ENCODE results near the gene FAM200C.
"Not testable (repeated sequence)": the region's sequence is repeated elsewhere in the genome, so short reads cannot be mapped to it uniquely, and the experiment has no call there.

FAM200C gene

GRCh38 chr5:160399402-160400353, at the start of gene FAM200C:
Gene FAM200C, minus strand, starts transcription at chr5:160400054. Its CDS starts 4,564 bp downstream, at chr5:160395490.
- DNase-seq = peak; percentile 65

- DNase-seq = no peak
These were observed 49.6 kb upstream of the FAM200C start for GRCh38 chr5:160449458-160449857.

- DNase-seq = no peak
These were observed 49.0 kb upstream of the FAM200C start for GRCh38 chr5:160448886-160449285.

- DNase-seq = no peak
These were observed 45.9 kb upstream of the FAM200C start for GRCh38 chr5:160445751-160446150.

- DNase-seq = no peak
These were observed 45.3 kb upstream of the FAM200C start for GRCh38 chr5:160445132-160445531.

- no peak for DNase-seq
These were observed 44.6 kb upstream of the FAM200C start for GRCh38 chr5:160444407-160444806.

GRCh38 chr5:160442824-160443431, 43.1 kb upstream of the FAM200C start:
- DNase-seq = no peak

GRCh38 chr5:160441311-160441781, 41.5 kb upstream of the FAM200C start:
- no peak for DNase-seq

- DNase-seq = peak; percentile 65
These were observed 39.3 kb upstream of the FAM200C start for GRCh38 chr5:160439205-160439600.

- peak; percentile 65 for DNase-seq
These were observed 38.7 kb upstream of the FAM200C start for GRCh38 chr5:160438316-160439204.

- no peak for DNase-seq
These were observed 37.4 kb upstream of the FAM200C start for GRCh38 chr5:160437271-160437670.

- DNase-seq = not testable (repeated sequence)
These were observed 36.8 kb upstream of the FAM200C start for GRCh38 chr5:160436661-160437060.

GRCh38 chr5:160436017-160436416, 36.2 kb upstream of the FAM200C start:
- DNase-seq = no peak

- DNase-seq = no peak
These were observed 35.7 kb upstream of the FAM200C start for GRCh38 chr5:160435532-160435931.

GRCh38 chr5:160434022-160434531, 34.2 kb upstream of the FAM200C start:
- DNase-seq = peak; percentile 50

- no peak for DNase-seq
These were observed 32.9 kb upstream of the FAM200C start for GRCh38 chr5:160432787-160433186.

GRCh38 chr5:160432196-160432595, 32.3 kb upstream of the FAM200C start:
- no peak for DNase-seq

- DNase-seq = no peak
These were observed 27.8 kb upstream of the FAM200C start for GRCh38 chr5:160427607-160428006.

GRCh38 chr5:160423099-160423498, 23.2 kb upstream of the FAM200C start:
- peak; percentile 72 for DNase-seq

- peak; percentile 82 for DNase-seq
These were observed 21.9 kb upstream of the FAM200C start, which contains the start of gene PTTG1 for GRCh38 chr5:160421625-160422258. Gene PTTG1, plus strand, starts transcription at chr5:160421855. Its CDS starts 458 bp downstream, at chr5:160422313.

GRCh38 chr5:160420331-160420610, 20.4 kb upstream of the FAM200C start:
- DNase-seq = no peak

Data from NCI-H526 treated with DMSO at 0.1 percent for 48 hours (cell line).